GM12878 (cell line): ENCODE results near the gene GABRB2. TPM values are rescaled to one million over a fixed set of nuclear protein-coding genes. Genes with fewer than 3 reads are reported as not detected.

ENCODE experiments used
- CHD2 ChIP-seq: IDR thresholded peaks from 2 replicates; pipeline ENCODE4 v1.6.1; 2011; ENCODE audit warnings: low read depth, low read length, improper control_type of control experiment, borderline replicate concordance
- CTCF ChIP-seq, 3 experiments: IDR thresholded peaks in 2 of 3; conservative IDR thresholded peaks in 1 of 3; 2 replicates each; pipeline ENCODE4 v1.5.1; 2011; ENCODE audit warnings: low read depth in 3 of 3, low read length in 3 of 3, mild to moderate bottlenecking in 3 of 3, control low read depth in 2 of 3, moderate library complexity in 2 of 3, inconsistent platforms in 1 of 3, mixed read lengths in 1 of 3; ENCODE audit not compliant: control insufficient read depth in 2 of 3, insufficient read depth in 1 of 3; ENCODE audit errors: extremely low read depth in 1 of 3
- CUX1 ChIP-seq: IDR thresholded peaks from 2 replicates; pipeline ENCODE4 v1.6.1; 2012; ENCODE audit warnings: improper control_type of control experiment, low read depth, low read length; ENCODE audit not compliant: insufficient replicate concordance
- E2F8 ChIP-seq: fragments of 450-650 bp; IDR thresholded peaks from 2 replicates; pipeline ENCODE4 v1.6.1; 2018; ENCODE audit warnings: mild to moderate bottlenecking, low read depth, moderate library complexity; ENCODE audit not compliant: partially characterized antibody
- FOXM1 ChIP-seq: IDR thresholded peaks from 2 replicates; pipeline ENCODE4 v1.6.1; 2012; ENCODE audit warnings: low read depth, mild to moderate bottlenecking, inconsistent platforms, low read length, moderate library complexity
- HDGF ChIP-seq: fragments of 450-650 bp; IDR thresholded peaks from 2 replicates; pipeline ENCODE4 v1.6.1; 2016; ENCODE audit warnings: antibody characterized with exemption
- IRF4 ChIP-seq: IDR thresholded peaks from 2 replicates; pipeline ENCODE4 v1.6.1; 2011; ENCODE audit warnings: low read depth, low read length
- MTA2 ChIP-seq: fragments of 450-650 bp; IDR thresholded peaks from 2 replicates; pipeline ENCODE4 v1.6.1; 2016; ENCODE audit warnings: low read depth, mild to moderate bottlenecking, moderate library complexity
- NBN ChIP-seq: fragments of 450-650 bp; IDR thresholded peaks from 2 replicates; pipeline ENCODE4 v1.6.1; 2016
- RBBP5 ChIP-seq: fragments of 200-600 bp; sonication (generic); conservative IDR thresholded peaks from 2 replicates; pipeline ENCODE4 v1.6.1; 2016
- REST ChIP-seq: IDR thresholded peaks from 2 replicates; pipeline ENCODE4 v1.6.1; 2012; ENCODE audit warnings: mild to moderate bottlenecking, low read depth, low read length
- SIN3A ChIP-seq: IDR thresholded peaks from 2 replicates; pipeline ENCODE4 v1.6.1; 2012; ENCODE audit warnings: low read depth, low read length, improper control_type of control experiment
- SREBF2 ChIP-seq: IDR thresholded peaks from 2 replicates; pipeline ENCODE4 v1.6.1; 2012; ENCODE audit warnings: mild to moderate bottlenecking, low read length
- polyA plus RNA-seq, 11 experiments: library from polyadenylated mRNA; depleted of rRNA in 4 of 11; unstranded in 6 of 11; stranded (reverse) in 5 of 11; fragments of >200 nt; fragmentation: Nextera tagmentation in 4 of 11; fragmentation: Illumina TruSeq in 1 of 11; extraction: Ambion mirVana in 4 of 11; extraction: Trizol in 1 of 11; gene quantifications; 1 replicate in 1 of 11; 2 replicates in 10 of 11; pipeline versions ENCODE4 v1.2.1 to v1.2.3, GENCODE V29; 2011 to 2016; ENCODE audit warnings: inconsistent platforms in 2 of 11, missing spikeins in 2 of 11, low read depth in 1 of 11
- total RNA-seq, 4 experiments: library from RNA; depleted of rRNA in 3 of 4; stranded (reverse); fragments of >200 nt in 3 of 4; fragmentation: Illumina TruSeq in 1 of 4; extraction: Trizol in 1 of 4; gene quantifications; 2 replicates each; pipeline versions ENCODE4 v1.2.1 to v1.2.3, GENCODE V29; 2013 to 2021

Gene GABRB2
- total and polyA plus RNA-seq, 10 of the 15 experiments (the other 5 are each of a cell fraction or from before 2014, with no cell fraction given) = 0.12 to 0.85 (median 0.43) TPM

GRCh38 chr5:161311146-161311708, 235.3 kb downstream of the GABRB2 start (continued):
- TF ChIP-seq CUX1 (no peak), CTCF (IDR thresholded peaks at IDR 0.05 in 2 of 3, conservative IDR thresholded peaks at IDR 0.05 in 1 of 3; ENCODE audit: control insufficient read depth in 2 of 3, extremely low read depth in 1 of 3, insufficient read depth in 1 of 3, low read depth in 3 of 3, low read length in 3 of 3) (no peak), FOXM1 (peak; percentile 98), E2F8 (no peak), RBBP5 (no peak), SIN3A (no peak), SREBF2 (no peak), MTA2 (peak; percentile 48; the same call in 1 of the 2 replicates), IRF4 (peak; percentile 79), NBN (no peak), CHD2 (no peak), HDGF (no peak), REST (no peak)
